Astrocyte (in vitro differentiated cells and primary cell): Measurements from ENCODE around the gene FCN2. TPM values are rescaled to one million over a fixed set of nuclear protein-coding genes. Genes with fewer than 3 reads are reported as not detected.

Experiments
- DNase-seq: peaks from one replicate; pipeline ENCODE4 v3.0.0-alpha.2; 2010; ENCODE audit warnings: low read depth
- FAIRE-seq: peaks from 2 replicates; lab custom pipeline; 2011; peaks lifted over from hg19 to GRCh38; lab: Jason Lieb, UNC
- H2AFZ ChIP-seq: 2 replicates; pipeline ENCODE4 v1.6.0; 2012; ENCODE audit warnings: low read depth, low read length, inconsistent platforms
- H3K27ac ChIP-seq: 2 replicates; pipeline ENCODE4 v1.5.1; 2011; ENCODE audit warnings: low read depth, low read length, inconsistent platforms
- H3K27me3 ChIP-seq: 2 replicates; pipeline ENCODE4 v1.6.0; 2011; ENCODE audit warnings: low read length, inconsistent platforms; ENCODE audit not compliant: insufficient read depth
- H3K36me3 ChIP-seq: 2 replicates; pipeline ENCODE4 v1.5.1; 2011; ENCODE audit warnings: low read length, inconsistent platforms; ENCODE audit not compliant: insufficient read depth
- H3K4me1 ChIP-seq: 2 replicates; pipeline ENCODE4 v1.5.1; 2011; ENCODE audit warnings: low read length, inconsistent platforms; ENCODE audit not compliant: insufficient read depth
- H3K4me2 ChIP-seq: 2 replicates; pipeline ENCODE4 v1.6.0; 2012; ENCODE audit warnings: low read length, inconsistent platforms
- H3K4me3 ChIP-seq: 2 replicates; pipeline ENCODE4 v1.5.1; 2011; ENCODE audit warnings: low read depth, mild to moderate bottlenecking, low read length, inconsistent platforms; ENCODE audit not compliant: insufficient read depth
- H3K79me2 ChIP-seq: 2 replicates; pipeline ENCODE4 v1.6.0; 2012; ENCODE audit warnings: mild to moderate bottlenecking, low read length, inconsistent platforms; ENCODE audit not compliant: insufficient read depth
- H3K9ac ChIP-seq: 2 replicates; pipeline ENCODE4 v1.6.0; 2012; ENCODE audit warnings: mild to moderate bottlenecking, low read length, inconsistent platforms
- H3K9me3 ChIP-seq: 2 replicates; pipeline ENCODE4 v1.5.1; 2012; ENCODE audit warnings: low read depth, mild to moderate bottlenecking, low read length, inconsistent platforms; ENCODE audit not compliant: insufficient read depth
- H4K20me1 ChIP-seq: 2 replicates; pipeline ENCODE4 v1.6.0; 2012; ENCODE audit warnings: low read length, inconsistent platforms; ENCODE audit not compliant: insufficient read depth
- H3K27ac Mint-ChIP-seq: one replicate; pipeline ENCODE4 v1.8.0; 2021; ENCODE audit warnings: mild to moderate bottlenecking, mixed read lengths; ENCODE audit not compliant: unreplicated experiment
- H3K27me3 Mint-ChIP-seq: one replicate; pipeline ENCODE4 v1.8.0; 2021; ENCODE audit warnings: low read depth, mixed read lengths; ENCODE audit not compliant: unreplicated experiment
- H3K36me3 Mint-ChIP-seq: one replicate; pipeline ENCODE4 v1.8.0; 2021; ENCODE audit warnings: low read depth, mixed read lengths; ENCODE audit not compliant: unreplicated experiment
- H3K4me1 Mint-ChIP-seq: one replicate; pipeline ENCODE4 v1.8.0; 2021; ENCODE audit warnings: low read depth, mixed read lengths; ENCODE audit not compliant: unreplicated experiment
- H3K4me3 Mint-ChIP-seq: one replicate; pipeline ENCODE4 v1.8.0; 2021; ENCODE audit warnings: mild to moderate bottlenecking, moderate library complexity, mixed read lengths; ENCODE audit not compliant: unreplicated experiment
- H3K9me3 Mint-ChIP-seq: one replicate; pipeline ENCODE4 v1.8.0; 2021; ENCODE audit warnings: mild to moderate bottlenecking, mixed read lengths; ENCODE audit not compliant: unreplicated experiment
- CTCF ChIP-seq: IDR thresholded peaks from 2 replicates; pipeline ENCODE4 v1.5.1; 2011; ENCODE audit warnings: low read depth, mild to moderate bottlenecking, inconsistent platforms, low read length, moderate library complexity; ENCODE audit not compliant: insufficient read depth
- EZH2 ChIP-seq: IDR thresholded peaks from 2 replicates; pipeline ENCODE4 v1.6.1; 2012; ENCODE audit warnings: mild to moderate bottlenecking, low read length, inconsistent platforms; ENCODE audit not compliant: insufficient read depth
- total RNA-seq: library from RNA; stranded (reverse); gene quantifications from 2 replicates; pipeline ENCODE4 v1.2.1, GENCODE V29; 2021

Gene FCN2
- total RNA-seq, 1 donor from 2014 or later, result not detected

GRCh38 chr9:134850611-134851010, 30.0 kb upstream of the FCN2 start:
- Histone ChIP-seq H3K27me3 (no peaks in the 10 kb centered on the region), H3K9me3 (peaks cover 22% of the 10 kb centered on the region), H3K27ac (no peak overlapping the region), H3K4me3 (no peak overlapping the region), H4K20me1 (peaks cover 65% of the 10 kb centered on the region), H2AFZ (no peak overlapping the region), H3K9ac (no peak overlapping the region), H3K36me3 (peaks cover 4% of the 10 kb centered on the region), H3K4me2 (no peak overlapping the region), H3K4me1 (no peaks in the 10 kb centered on the region), H3K79me2 (no peaks in the 10 kb centered on the region)
- FAIRE-seq, result no peak
- Mint-ChIP-seq H3K4me3 (no peak overlapping the region), H3K9me3 (peaks cover 10% of the 10 kb centered on the region), H3K4me1 (peaks cover 1% of the 10 kb centered on the region), H3K27me3 (no peaks in the 10 kb centered on the region), H3K36me3 (peaks cover 19% of the 10 kb centered on the region), H3K27ac (peak overlapping the region; percentile 75)
- TF ChIP-seq CTCF (no peak), EZH2 (no peak)
- no peak for DNase-seq

GRCh38 chr9:134851020-134851419, 29.6 kb upstream of the FCN2 start:
- H3K4me3 Mint-ChIP-seq, result no peak overlapping the region
- TF ChIP-seq EZH2, result no peak
- no peak for TF ChIP-seq CTCF
- Histone ChIP-seq H3K4me1 (no peaks in the 10 kb centered on the region), H3K4me3 (no peak overlapping the region), H3K27me3 (no peaks in the 10 kb centered on the region), H4K20me1 (peaks cover 61% of the 10 kb centered on the region), H3K36me3 (no peaks in the 10 kb centered on the region), H3K9ac (no peak overlapping the region), H2AFZ (no peak overlapping the region), H3K4me2 (no peak overlapping the region), H3K79me2 (no peaks in the 10 kb centered on the region), H3K27ac (no peak overlapping the region), H3K9me3 (peaks cover 22% of the 10 kb centered on the region)
- H3K4me1 Mint-ChIP-seq, result peaks cover 1% of the 10 kb centered on the region
- H3K27ac Mint-ChIP-seq, result peak overlapping the region; percentile 62
- peaks cover 22% of the 10 kb centered on the region for H3K36me3 Mint-ChIP-seq
- no peak for FAIRE-seq
- no peaks in the 10 kb centered on the region for H3K27me3 Mint-ChIP-seq
- no peak for DNase-seq
- H3K9me3 Mint-ChIP-seq, result peaks cover 10% of the 10 kb centered on the region

GRCh38 chr9:134852906-134853654, 27.5 kb upstream of the FCN2 start:
- H3K27me3 Mint-ChIP-seq, result peaks cover 2% of the 10 kb centered on the region
- no peak for DNase-seq
- FAIRE-seq, result no peak
- H3K27ac Mint-ChIP-seq, result peak overlapping the region; percentile 18
- Histone ChIP-seq H2AFZ (no peak overlapping the region), H3K36me3 (no peaks in the 10 kb centered on the region), H3K27ac (no peak overlapping the region), H4K20me1 (peaks cover 47% of the 10 kb centered on the region), H3K27me3 (no peaks in the 10 kb centered on the region), H3K79me2 (no peaks in the 10 kb centered on the region), H3K4me2 (no peak overlapping the region), H3K9ac (no peak overlapping the region), H3K4me3 (no peak overlapping the region), H3K9me3 (peaks cover 18% of the 10 kb centered on the region), H3K4me1 (peaks cover 2% of the 10 kb centered on the region)
- peaks cover 14% of the 10 kb centered on the region for H3K9me3 Mint-ChIP-seq
- H3K4me3 Mint-ChIP-seq, result no peak overlapping the region
- TF ChIP-seq CTCF (no peak), EZH2 (no peak)
- peaks cover 22% of the 10 kb centered on the region for H3K36me3 Mint-ChIP-seq
- H3K4me1 Mint-ChIP-seq, result peaks cover 1% of the 10 kb centered on the region
